Right lung (tissue), 5 donors: ENCODE measurements around the gene U2AF1L4. TPM values are rescaled to one million over a fixed set of nuclear protein-coding genes. Genes with fewer than 3 reads are reported as not detected.
A peak's percentile ranks its signal among the peaks of the same experiment; 100 is the strongest.

Experiments
- DNase-seq, 2 donors: peaks; one replicate each; pipeline ENCODE4 v3.0.0-alpha.2; 2013
- polyA plus RNA-seq, 5 donors: library from polyadenylated mRNA; unstranded; fragments of 120-200 nt; gene quantifications; one replicate each; pipeline versions ENCODE4 v1.2.1 to v1.2.3, GENCODE V29; 2013; ENCODE audit warnings: inconsistent platforms in 1 of 5, low replicate concordance in 1 of 5; ENCODE audit not compliant: insufficient read length in 5 of 5, insufficient read depth in 1 of 5

U2AF1L4 gene
- polyA plus RNA-seq, 5 donors, result 15.1 to 21.7 (median 16.6) TPM

GRCh38 chr19:35713506-35713850, 31.7 kb downstream of the U2AF1L4 start:
- DNase-seq, result no peak

GRCh38 chr19:35712567-35713505, 32.4 kb downstream of the U2AF1L4 start:
- no peak for DNase-seq

- no peak for DNase-seq
Measured at GRCh38 chr19:35710784-35711723, 34.2 kb downstream of the U2AF1L4 start.

GRCh38 chr19:35708391-35708790, 36.8 kb downstream of the U2AF1L4 start:
- DNase-seq, result no peak

GRCh38 chr19:35704218-35704617, 41.0 kb downstream of the U2AF1L4 start, which contains the start of gene ZBTB32:
Gene ZBTB32 (plus strand): TSS chr19:35704558. CDS start chr19:35714627, 10,069 bp downstream.
- DNase-seq, result no peak

GRCh38 chr19:35703343-35703742, 41.9 kb downstream of the U2AF1L4 start:
- DNase-seq, result no peak

- DNase-seq, result peak; percentile 92 to 93
Measured at GRCh38 chr19:35702223-35703012, 42.8 kb downstream of the U2AF1L4 start.

- DNase-seq, result no peak
Measured at GRCh38 chr19:35696835-35697234, 48.4 kb downstream of the U2AF1L4 start.

- DNase-seq, result no peak
Measured at GRCh38 chr19:35695895-35696422, 49.3 kb downstream of the U2AF1L4 start.

- DNase-seq, result peak; percentile 64 to 74
Measured at GRCh38 chr19:35693835-35694599, 51.2 kb downstream of the U2AF1L4 start.

- DNase-seq, result no peak
Measured at GRCh38 chr19:35693422-35693821, 51.8 kb downstream of the U2AF1L4 start.

Other genes starting within 250 kb of the U2AF1L4 start
- gene DMKN, start 231.8 kb downstream of the U2AF1L4 start, polyA plus RNA-seq, result 100 to 1,000 TPM in 4 of 5 donors, 10 to 100 TPM in 1; 91.2 to 146 (median 119) TPM
- not detected for gene SBSN, start 217.1 kb downstream of the U2AF1L4 start, polyA plus RNA-seq
- not detected for gene GAPDHS, start 212.0 kb downstream of the U2AF1L4 start, polyA plus RNA-seq
- 10 to 100 TPM; 48.9 to 78.4 (median 58.9) TPM for gene TMEM147, start 199.8 kb downstream of the U2AF1L4 start, polyA plus RNA-seq
- not detected for gene ATP4A, start 181.8 kb downstream of the U2AF1L4 start, polyA plus RNA-seq
- not detected for gene PMIS2, start 159.2 kb downstream of the U2AF1L4 start, polyA plus RNA-seq
- gene HAUS5, start 132.7 kb downstream of the U2AF1L4 start, polyA plus RNA-seq, result 10 to 100 TPM; 25.0 to 31.9 (median 28.0) TPM
- gene RBM42, start 116.4 kb downstream of the U2AF1L4 start, polyA plus RNA-seq, result 10 to 100 TPM; 43.0 to 84.8 (median 53.7) TPM
- gene ETV2, start 103.7 kb downstream of the U2AF1L4 start, polyA plus RNA-seq, result 1 to 10 TPM; 1.5 to 4.6 (median 2.0) TPM
- 100 to 1,000 TPM; 214 to 280 (median 243) TPM for gene COX6B1, start 97.1 kb downstream of the U2AF1L4 start, polyA plus RNA-seq
- gene UPK1A, start 78.9 kb downstream of the U2AF1L4 start, polyA plus RNA-seq, result under 1 TPM in 4 of 5 donors, not detected in 1; 0.18 to 0.40 (median 0.21) TPM
- under 1 TPM; 0.29 to 0.85 (median 0.57) TPM for gene ZBTB32, start 40.9 kb downstream of the U2AF1L4 start, polyA plus RNA-seq
- gene KMT2B, start 27.4 kb downstream of the U2AF1L4 start, polyA plus RNA-seq, result 10 to 100 TPM; 21.3 to 40.3 (median 28.0) TPM
- gene IGFLR1, start 3.0 kb downstream of the U2AF1L4 start, polyA plus RNA-seq, result 1 to 10 TPM; 3.1 to 7.1 (median 4.1) TPM
- gene PSENEN, start 233 bp upstream of the U2AF1L4 start, polyA plus RNA-seq, result 10 to 100 TPM; 45.5 to 72.8 (median 52.3) TPM
- 10 to 100 TPM in 2 of 5 donors, 1 to 10 TPM in 3; 8.2 to 14.4 (median 9.6) TPM for gene LIN37, start 3.2 kb upstream of the U2AF1L4 start, polyA plus RNA-seq
- gene HSPB6, start 11.6 kb upstream of the U2AF1L4 start, polyA plus RNA-seq, result 100 to 1,000 TPM in 1 of 5 donors, 10 to 100 TPM in 4; 47.3 to 158 (median 71.5) TPM
- 10 to 100 TPM; 15.9 to 21.4 (median 20.2) TPM for gene PROSER3, start 12.8 kb upstream of the U2AF1L4 start, polyA plus RNA-seq
- gene ARHGAP33, start 30.1 kb upstream of the U2AF1L4 start, polyA plus RNA-seq, result 10 to 100 TPM; 21.8 to 40.7 (median 27.3) TPM
- gene PRODH2, start 67.4 kb upstream of the U2AF1L4 start, polyA plus RNA-seq, result 1 to 10 TPM in 1 of 5 donors, under 1 TPM in 1, not detected in 3; 0.21 to 1.0 TPM
- 1 to 10 TPM in 1 of 5 donors, under 1 TPM in 4; 0.29 to 1.5 (median 0.50) TPM for gene NPHS1, start 107.1 kb upstream of the U2AF1L4 start, polyA plus RNA-seq
- gene KIRREL2, start 111.5 kb upstream of the U2AF1L4 start, polyA plus RNA-seq, result 1 to 10 TPM; 1.1 to 4.3 (median 1.8) TPM
- 10 to 100 TPM in 1 of 5 donors, 1 to 10 TPM in 4; 8.2 to 13.8 (median 9.0) TPM for gene APLP1, start 123.2 kb upstream of the U2AF1L4 start, polyA plus RNA-seq
- 1 to 10 TPM; 3.7 to 7.0 (median 5.7) TPM for gene NFKBID, start 155.1 kb upstream of the U2AF1L4 start, polyA plus RNA-seq
- gene HCST, start 157.1 kb upstream of the U2AF1L4 start, polyA plus RNA-seq, result 1 to 10 TPM; 5.0 to 7.9 (median 6.0) TPM
- gene TYROBP, start 162.9 kb upstream of the U2AF1L4 start, polyA plus RNA-seq, result 10 to 100 TPM; 12.1 to 20.4 (median 14.7) TPM
- gene LRFN3, start 191.0 kb upstream of the U2AF1L4 start, polyA plus RNA-seq, result 10 to 100 TPM in 2 of 5 donors, 1 to 10 TPM in 3; 6.5 to 18.2 (median 7.7) TPM
- 10 to 100 TPM in 4 of 5 donors, 1 to 10 TPM in 1; 9.1 to 15.0 (median 11.7) TPM for gene SDHAF1, start 249.8 kb upstream of the U2AF1L4 start, polyA plus RNA-seq